OCI-LY3 (cell line): ENCODE measurements around the gene TMEM234.

Experiments
- CTCF ChIP-seq: fragments of 200-600, 300-600 bp; sonication (generic); IDR thresholded peaks from 2 replicates; pipeline ENCODE4 v1.5.1; 2014; ENCODE audit warnings: antibody characterized with exemption, low read length, low read depth
- EZH2phosphoT487 ChIP-seq: fragments of 200-600 bp; shearing (Covaris generic); IDR thresholded peaks from 2 replicates; pipeline ENCODE4 v1.6.1; 2018; ENCODE audit warnings: antibody characterized with exemption, mixed run types, low read depth

GRCh38 chr1:32239790-32240139, 17.6 kb upstream of the TMEM234 start:
- TF ChIP-seq CTCF (no peak), EZH2phosphoT487 (no peak)
